OCI-LY3 (cell line): Measurements from ENCODE around the gene USP19.

ENCODE experiments used
- H2AFZ ChIP-seq: fragments of 200-600, 300-600 bp; shearing (Covaris generic); 2 replicates; pipeline ENCODE4 v1.6.0; 2014; ENCODE audit warnings: antibody characterized with exemption, low read depth, low read length
- H3K27ac ChIP-seq: fragments of 200-600, 300-600 bp; sonication (generic); 2 replicates; pipeline ENCODE4 v1.5.1; 2014; ENCODE audit warnings: mild to moderate bottlenecking, low read length, moderate library complexity, mixed read lengths
- H3K27me3 ChIP-seq: fragments of 200-600, 300-600 bp; sonication (generic); 2 replicates; pipeline ENCODE4 v1.6.1; 2014; ENCODE audit warnings: low read depth, low read length, mixed read lengths
- H3K36me3 ChIP-seq: fragments of 200-600, 300-600 bp; sonication (generic); replicated peaks from 2 replicates; pipeline ENCODE3; 2014; ENCODE audit warnings: low read depth, low read length, mixed read lengths
- H3K4me1 ChIP-seq: fragments of 300-600, 200-600 bp; sonication (generic); 2 replicates; pipeline ENCODE4 v1.6.1; 2014; ENCODE audit warnings: low read length, mixed read lengths
- H3K4me2 ChIP-seq: fragments of 200-600, 300-600 bp; sonication (generic); 2 replicates; pipeline ENCODE4 v1.6.1; 2014; ENCODE audit warnings: low read length, mixed read lengths
- H3K4me3 ChIP-seq: fragments of 300-600, 200-600 bp; sonication (generic); 2 replicates; pipeline ENCODE4 v1.5.1; 2014; ENCODE audit warnings: antibody characterized with exemption, mild to moderate bottlenecking, low read length, moderate library complexity
- H3K79me2 ChIP-seq: fragments of 300-600, 200-600 bp; shearing (Covaris generic); 2 replicates; pipeline ENCODE4 v1.6.1; 2014; ENCODE audit warnings: mild to moderate bottlenecking, low read length, mixed read lengths
- H3K9ac ChIP-seq: fragments of 300-600, 200-600 bp; shearing (Covaris generic); 2 replicates; pipeline ENCODE4 v1.6.0; 2014; ENCODE audit warnings: mild to moderate bottlenecking, low read length, moderate library complexity
- H3K9me3 ChIP-seq: fragments of 200-600, 300-600 bp; shearing (Covaris generic); 2 replicates; pipeline ENCODE4 v1.6.1; 2014; ENCODE audit warnings: low read length, mixed read lengths; ENCODE audit not compliant: insufficient read depth
- H4K20me1 ChIP-seq: fragments of 200-600, 300-600 bp; sonication (generic); 2 replicates; pipeline ENCODE4 v1.6.1; 2016; ENCODE audit warnings: low read length, mixed read lengths; ENCODE audit not compliant: insufficient read depth
- CTCF ChIP-seq: fragments of 200-600, 300-600 bp; sonication (generic); IDR thresholded peaks from 2 replicates; pipeline ENCODE4 v1.5.1; 2014; ENCODE audit warnings: antibody characterized with exemption, low read length, low read depth
- EZH2phosphoT487 ChIP-seq: fragments of 200-600 bp; shearing (Covaris generic); IDR thresholded peaks from 2 replicates; pipeline ENCODE4 v1.6.1; 2018; ENCODE audit warnings: antibody characterized with exemption, mixed run types, low read depth

USP19 gene

DNA sequence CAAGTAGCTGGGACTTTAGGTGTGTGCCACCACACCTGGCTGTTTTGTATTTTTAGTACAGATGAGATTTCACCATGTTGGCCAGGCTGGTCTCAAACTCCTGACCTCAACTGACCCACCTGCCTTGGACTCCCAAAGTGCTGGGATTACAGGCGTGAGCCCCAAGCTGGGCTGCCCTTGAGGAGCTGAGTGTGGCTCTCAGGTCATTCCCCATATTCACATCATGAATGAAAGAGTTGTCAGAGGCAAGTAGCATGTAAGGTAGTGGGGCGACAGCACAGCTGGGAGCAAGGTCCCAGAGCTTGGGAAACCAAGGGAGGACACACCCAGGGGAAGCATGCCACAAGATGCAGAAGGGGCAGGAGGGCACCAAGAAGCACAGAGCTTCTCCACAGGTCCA lies 40.6 kb upstream of the USP19 start:
- TF ChIP-seq CTCF (no peak), EZH2phosphoT487 (no peak)
- Histone ChIP-seq H3K27me3 (no peaks in the 10 kb centered on the region), H3K4me3 (no peak overlapping the region), H3K4me2 (no peak overlapping the region), H4K20me1 (peaks cover 13% of the 10 kb centered on the region), H3K9ac (no peak overlapping the region), H3K4me1 (peaks cover 17% of the 10 kb centered on the region), H3K36me3 (peaks cover 41% of the 10 kb centered on the region), H2AFZ (no peak overlapping the region), H3K79me2 (peaks cover 35% of the 10 kb centered on the region), H3K9me3 (no peaks in the 10 kb centered on the region), H3K27ac (no peak overlapping the region)

- TF ChIP-seq CTCF, result no peak
- TF ChIP-seq EZH2phosphoT487, result no peak
- no peaks in the 10 kb centered on the region for H4K20me1 ChIP-seq
- peaks cover 7% of the 10 kb centered on the region; the same call in 1 of the 2 replicates for H3K4me1 ChIP-seq
- no peaks in the 10 kb centered on the region for H3K27me3 ChIP-seq
- H3K79me2 ChIP-seq, result peaks cover 12% of the 10 kb centered on the region; the same call in 1 of the 2 replicates
- no peak overlapping the region for H2AFZ ChIP-seq
- H3K27ac ChIP-seq, result no peak overlapping the region
- peaks cover 24% of the 10 kb centered on the region for H3K36me3 ChIP-seq
- no peak overlapping the region for H3K9ac ChIP-seq
- no peak overlapping the region for H3K4me3 ChIP-seq
- no peak overlapping the region for H3K4me2 ChIP-seq
- H3K9me3 ChIP-seq, result no peaks in the 10 kb centered on the region
These were observed 38.2 kb upstream of the USP19 start for GRCh38 chr3:49158792-49159191.

GRCh38 chr3:49158103-49158709 lies 37.6 kb upstream of the USP19 start:
- Histone ChIP-seq H3K4me2 (no peak overlapping the region), H3K9me3 (no peaks in the 10 kb centered on the region), H3K27ac (no peak overlapping the region)

DNA sequence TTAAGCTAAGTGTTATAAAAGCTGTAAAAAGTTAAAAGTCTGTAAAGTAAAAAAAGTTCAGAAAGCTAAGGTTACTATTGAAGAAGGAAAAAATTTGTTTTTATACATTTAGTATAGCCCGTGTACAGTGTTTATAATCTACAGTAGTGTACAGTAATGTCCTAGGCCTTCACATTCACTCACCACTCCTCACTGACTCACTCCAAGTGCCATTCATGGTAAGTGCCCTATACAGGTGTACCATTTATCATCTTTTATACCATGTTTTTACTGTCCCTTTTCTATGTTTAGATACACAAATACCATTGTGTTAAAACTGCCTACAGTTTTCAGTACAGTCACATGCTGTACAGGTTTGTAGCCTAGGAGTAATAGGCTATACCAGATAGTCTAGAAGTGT lies 36.7 kb upstream of the USP19 start:
- no peak overlapping the region for H3K4me3 ChIP-seq
- no peak for TF ChIP-seq EZH2phosphoT487
- no peak for TF ChIP-seq CTCF
- no peaks in the 10 kb centered on the region for H3K27me3 ChIP-seq
- H3K4me2 ChIP-seq, result no peak overlapping the region
- H3K27ac ChIP-seq, result no peak overlapping the region
- H3K9me3 ChIP-seq, result no peaks in the 10 kb centered on the region
- H3K79me2 ChIP-seq, result no peaks in the 10 kb centered on the region
- peaks cover 7% of the 10 kb centered on the region; the same call in 1 of the 2 replicates for H3K4me1 ChIP-seq
- no peak overlapping the region for H3K9ac ChIP-seq
- H3K36me3 ChIP-seq, result peaks cover 11% of the 10 kb centered on the region
- H4K20me1 ChIP-seq, result no peaks in the 10 kb centered on the region
- no peak overlapping the region for H2AFZ ChIP-seq

More at GRCh38 chr3:49158103-49158709, 37.6 kb upstream of the USP19 start:
- peak; percentile 86 for TF ChIP-seq CTCF
- no peak for TF ChIP-seq EZH2phosphoT487
- no peak overlapping the region for H3K4me3 ChIP-seq
- H3K27me3 ChIP-seq, result no peaks in the 10 kb centered on the region
- peaks cover 6% of the 10 kb centered on the region; the same call in 1 of the 2 replicates for H3K79me2 ChIP-seq
- H2AFZ ChIP-seq, result no peak overlapping the region
- peaks cover 7% of the 10 kb centered on the region; the same call in 1 of the 2 replicates for H3K4me1 ChIP-seq
- peaks cover 18% of the 10 kb centered on the region for H3K36me3 ChIP-seq
- H4K20me1 ChIP-seq, result no peaks in the 10 kb centered on the region
- no peak overlapping the region for H3K9ac ChIP-seq
